Measurements from ENCODE around the gene CDCA3.

CDCA3 gene

GRCh38 chr12:6849427-6849826 is 1.7 kb downstream of the CDCA3 start:
- WGBS, 2 donors (ENCODE audit: extremely low coverage in 2 of 2, insufficient read length in 2 of 2, insufficient replicate concordance in 1 of 2) = no CpG with 5 or more reads among the region's 2 CpGs
- Histone ChIP-seq H3K27me3 (ENCODE audit: control insufficient read depth in 3 of 3, insufficient read depth in 3 of 3, low read depth in 1 of 3, low read length in 3 of 3) (no peaks in the 10 kb centered on the region), H3K4me3 (ENCODE audit: low read length in 2 of 2) (no peak overlapping the region), H3K9me3 (replicated peaks in 1 of 2; ENCODE audit: control insufficient read depth in 2 of 2, insufficient read depth in 1 of 2, low read depth in 1 of 2, low read length in 2 of 2) (no peaks in the 10 kb centered on the region), H3K4me1 (ENCODE audit: control insufficient read depth in 2 of 2, insufficient read depth in 1 of 2, low read depth in 1 of 2, low read length in 2 of 2) (peaks cover 10 to 17% of the 10 kb centered on the region in 2 donors), H3K4ac (ENCODE audit: low read length) (no peak overlapping the region), H3K4me2 (ENCODE audit: insufficient read depth, low read length, poor library complexity, severe bottlenecking) (no peak overlapping the region), H3K9ac (ENCODE audit: low read depth, low read length, poor library complexity) (no peak overlapping the region), H4K8ac (ENCODE audit: low read depth, low read length) (no peak overlapping the region), H2BK5ac (ENCODE audit: low read length) (no peak overlapping the region), H3K18ac (ENCODE audit: low read length) (no peak overlapping the region), H3K27ac (replicated peaks; ENCODE audit: low read length) (no peak overlapping the region), H3K36me3 (replicated peaks in 1 of 2; ENCODE audit: control insufficient read depth in 2 of 2, insufficient read depth in 2 of 2, low read length in 2 of 2) (peaks cover 42 to 75% of the 10 kb centered on the region in 2 donors), H2BK15ac (ENCODE audit: low read length) (no peak overlapping the region), H2BK12ac (ENCODE audit: low read length) (no peak overlapping the region), H3K79me1 (ENCODE audit: low read depth, low read length) (peaks cover 6% of the 10 kb centered on the region), H2AK5ac (ENCODE audit: low read depth, low read length) (no peak overlapping the region), H3K14ac (ENCODE audit: low read length) (no peak overlapping the region), H4K91ac (ENCODE audit: low read depth, low read length, poor library complexity) (no peak overlapping the region), H2BK120ac (ENCODE audit: low read depth, low read length) (no peak overlapping the region), H3K23ac (ENCODE audit: low read depth, low read length, poor library complexity) (no peak overlapping the region), H2AFZ (ENCODE audit: low read length) (no peak overlapping the region)
- DNase-seq (ENCODE audit: low spot score) = no peak

- Histone ChIP-seq H3K9ac (ENCODE audit: low read depth, low read length, poor library complexity) (no peak overlapping the region), H3K23ac (ENCODE audit: low read depth, low read length, poor library complexity) (no peak overlapping the region), H4K91ac (ENCODE audit: low read depth, low read length, poor library complexity) (no peak overlapping the region), H3K4me1 (ENCODE audit: control insufficient read depth in 2 of 2, insufficient read depth in 1 of 2, low read depth in 1 of 2, low read length in 2 of 2) (peaks cover 5 to 11% of the 10 kb centered on the region in 2 donors), H3K4me3 (ENCODE audit: low read length in 2 of 2) (no peak overlapping the region), H2BK15ac (ENCODE audit: low read length) (no peak overlapping the region), H3K4ac (ENCODE audit: low read length) (no peak overlapping the region), H2BK5ac (ENCODE audit: low read length) (no peak overlapping the region), H4K8ac (ENCODE audit: low read depth, low read length) (no peak overlapping the region), H2BK12ac (ENCODE audit: low read length) (no peak overlapping the region), H3K79me1 (ENCODE audit: low read depth, low read length) (peaks cover 7% of the 10 kb centered on the region), H3K27ac (replicated peaks; ENCODE audit: low read length) (no peak overlapping the region), H3K9me3 (replicated peaks in 1 of 2; ENCODE audit: control insufficient read depth in 2 of 2, insufficient read depth in 1 of 2, low read depth in 1 of 2, low read length in 2 of 2) (no peaks in the 10 kb centered on the region), H2BK120ac (ENCODE audit: low read depth, low read length) (no peak overlapping the region), H2AFZ (ENCODE audit: low read length) (no peak overlapping the region), H3K18ac (ENCODE audit: low read length) (no peak overlapping the region), H2AK5ac (ENCODE audit: low read depth, low read length) (no peak overlapping the region), H3K4me2 (ENCODE audit: insufficient read depth, low read length, poor library complexity, severe bottlenecking) (no peak overlapping the region), H3K27me3 (ENCODE audit: control insufficient read depth in 3 of 3, insufficient read depth in 3 of 3, low read depth in 1 of 3, low read length in 3 of 3) (no peaks in the 10 kb centered on the region), H3K36me3 (replicated peaks in 1 of 2; ENCODE audit: control insufficient read depth in 2 of 2, insufficient read depth in 2 of 2, low read length in 2 of 2) (peaks cover 56 to 80% of the 10 kb centered on the region in 2 donors), H3K14ac (ENCODE audit: low read length) (no peak overlapping the region)
- no peak for DNase-seq (ENCODE audit: low spot score)
- WGBS, 2 donors (ENCODE audit: extremely low coverage in 2 of 2, insufficient read length in 2 of 2, insufficient replicate concordance in 1 of 2) = no CpG with 5 or more reads among the region's 2 CpGs
Observed at GRCh38 chr12:6847676-6848075, 3.4 kb downstream of the CDCA3 start.

DNA sequence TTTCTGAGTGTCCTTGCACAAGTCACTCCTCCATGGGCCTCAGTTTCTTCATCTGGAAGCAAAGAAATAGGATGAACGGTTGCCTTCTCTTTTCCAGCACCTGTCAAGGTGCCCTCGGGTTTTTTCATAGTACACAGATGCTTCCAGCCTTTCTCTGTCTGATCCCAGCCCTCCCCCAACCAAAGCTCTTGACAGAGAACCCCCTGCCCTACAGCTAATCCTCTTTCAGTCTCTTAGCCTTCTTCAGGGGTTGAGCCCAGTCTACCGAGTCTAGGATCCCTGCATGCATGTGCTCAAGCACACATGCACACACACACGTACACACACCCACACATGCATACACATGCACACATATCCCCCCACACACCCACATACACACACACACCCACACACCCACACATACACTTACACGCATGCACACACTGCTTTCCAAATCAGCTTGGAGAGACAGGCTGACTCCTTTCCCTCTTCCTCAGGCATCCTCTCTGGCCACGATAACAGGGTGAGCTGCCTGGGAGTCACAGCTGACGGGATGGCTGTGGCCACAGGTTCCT is 4.7 kb downstream of the CDCA3 start:
- H4K8ac ChIP-seq (ENCODE audit: low read depth, low read length) = peak overlapping the region; percentile 7
- H3K4me3 ChIP-seq (ENCODE audit: low read length in 2 of 2) = peak overlapping the region in 1 of 2 donors; percentile 31
- peaks cover 7% of the 10 kb centered on the region for H3K79me1 ChIP-seq (ENCODE audit: low read depth, low read length)
- H3K23ac ChIP-seq (ENCODE audit: low read depth, low read length, poor library complexity) = no peak overlapping the region
- peaks cover 60 to 93% of the 10 kb centered on the region in 2 donors for H3K36me3 ChIP-seq (replicated peaks in 1 of 2; ENCODE audit: control insufficient read depth in 2 of 2, insufficient read depth in 2 of 2, low read length in 2 of 2)
- H2AK5ac ChIP-seq (ENCODE audit: low read depth, low read length) = no peak overlapping the region
- no peak overlapping the region for H2BK12ac ChIP-seq (ENCODE audit: low read length)
- no peak overlapping the region for H2BK120ac ChIP-seq (ENCODE audit: low read depth, low read length)
- H3K4me1 ChIP-seq (ENCODE audit: control insufficient read depth in 2 of 2, insufficient read depth in 1 of 2, low read depth in 1 of 2, low read length in 2 of 2) = peaks cover 5 to 11% of the 10 kb centered on the region in 2 donors
- H3K27ac ChIP-seq (replicated peaks; ENCODE audit: low read length) = no peak overlapping the region
- no peak overlapping the region for H3K4me2 ChIP-seq (ENCODE audit: insufficient read depth, low read length, poor library complexity, severe bottlenecking)
- no peak overlapping the region for H3K18ac ChIP-seq (ENCODE audit: low read length)
- no peaks in the 10 kb centered on the region for H3K27me3 ChIP-seq (ENCODE audit: control insufficient read depth in 3 of 3, insufficient read depth in 3 of 3, low read depth in 1 of 3, low read length in 3 of 3)
- no peak overlapping the region for H4K91ac ChIP-seq (ENCODE audit: low read depth, low read length, poor library complexity)
- no peak overlapping the region for H3K4ac ChIP-seq (ENCODE audit: low read length)
- no peak overlapping the region for H2BK15ac ChIP-seq (ENCODE audit: low read length)
- DNase-seq (ENCODE audit: low spot score) = no peak
- WGBS, 2 donors (ENCODE audit: extremely low coverage in 2 of 2, insufficient read length in 2 of 2, insufficient replicate concordance in 1 of 2) = no CpG with 5 or more reads among the region's 7 CpGs
- no peak overlapping the region for H2AFZ ChIP-seq (ENCODE audit: low read length)
- H3K9me3 ChIP-seq (replicated peaks in 1 of 2; ENCODE audit: control insufficient read depth in 2 of 2, insufficient read depth in 1 of 2, low read depth in 1 of 2, low read length in 2 of 2) = no peaks in the 10 kb centered on the region
- H3K14ac ChIP-seq (ENCODE audit: low read length) = no peak overlapping the region
- H3K9ac ChIP-seq (ENCODE audit: low read depth, low read length, poor library complexity) = no peak overlapping the region
- H2BK5ac ChIP-seq (ENCODE audit: low read length) = no peak overlapping the region

DNA sequence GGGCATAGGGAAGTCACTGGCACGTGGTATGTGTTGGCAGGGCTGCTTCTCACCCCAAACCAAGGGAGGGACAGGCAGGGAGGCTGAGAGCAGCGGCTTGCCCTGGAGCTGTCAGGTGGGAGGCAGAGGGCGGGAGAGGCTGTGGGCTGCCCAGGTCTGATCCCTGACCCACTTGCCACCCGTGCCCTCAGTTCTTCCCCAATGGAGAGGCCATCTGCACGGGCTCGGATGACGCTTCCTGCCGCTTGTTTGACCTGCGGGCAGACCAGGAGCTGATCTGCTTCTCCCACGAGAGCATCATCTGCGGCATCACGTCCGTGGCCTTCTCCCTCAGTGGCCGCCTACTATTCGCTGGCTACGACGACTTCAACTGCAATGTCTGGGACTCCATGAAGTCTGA is 5.7 kb downstream of the CDCA3 start:
- WGBS, 2 donors (ENCODE audit: extremely low coverage in 2 of 2, insufficient read length in 2 of 2, insufficient replicate concordance in 1 of 2) = no CpG with 5 or more reads among the region's 17 CpGs
- peaks cover 3 to 6% of the 10 kb centered on the region in 2 donors for H3K4me1 ChIP-seq (ENCODE audit: control insufficient read depth in 2 of 2, insufficient read depth in 1 of 2, low read depth in 1 of 2, low read length in 2 of 2)
- no peak overlapping the region for H3K4me2 ChIP-seq (ENCODE audit: insufficient read depth, low read length, poor library complexity, severe bottlenecking)
- no peak overlapping the region for H2BK12ac ChIP-seq (ENCODE audit: low read length)
- H3K9ac ChIP-seq (ENCODE audit: low read depth, low read length, poor library complexity) = no peak overlapping the region
- H2BK120ac ChIP-seq (ENCODE audit: low read depth, low read length) = no peak overlapping the region
- no peak overlapping the region for H2AFZ ChIP-seq (ENCODE audit: low read length)
- H3K79me1 ChIP-seq (ENCODE audit: low read depth, low read length) = peaks cover 3% of the 10 kb centered on the region
- no peak overlapping the region for H3K4ac ChIP-seq (ENCODE audit: low read length)
- H3K27ac ChIP-seq (replicated peaks; ENCODE audit: low read length) = no peak overlapping the region
- H2BK5ac ChIP-seq (ENCODE audit: low read length) = no peak overlapping the region
- H2AK5ac ChIP-seq (ENCODE audit: low read depth, low read length) = no peak overlapping the region
- no peak for DNase-seq (ENCODE audit: low spot score)
- no peak overlapping the region for H3K4me3 ChIP-seq (ENCODE audit: low read length in 2 of 2)
- no peak overlapping the region for H3K18ac ChIP-seq (ENCODE audit: low read length)
- H3K36me3 ChIP-seq (replicated peaks in 1 of 2; ENCODE audit: control insufficient read depth in 2 of 2, insufficient read depth in 2 of 2, low read length in 2 of 2) = peaks cover 60 to 95% of the 10 kb centered on the region in 2 donors
- no peak overlapping the region for H2BK15ac ChIP-seq (ENCODE audit: low read length)
- H4K91ac ChIP-seq (ENCODE audit: low read depth, low read length, poor library complexity) = no peak overlapping the region
- H3K14ac ChIP-seq (ENCODE audit: low read length) = no peak overlapping the region
- no peak overlapping the region for H3K23ac ChIP-seq (ENCODE audit: low read depth, low read length, poor library complexity)
- H3K9me3 ChIP-seq (replicated peaks in 1 of 2; ENCODE audit: control insufficient read depth in 2 of 2, insufficient read depth in 1 of 2, low read depth in 1 of 2, low read length in 2 of 2) = no peaks in the 10 kb centered on the region
- H3K27me3 ChIP-seq (ENCODE audit: control insufficient read depth in 3 of 3, insufficient read depth in 3 of 3, low read depth in 1 of 3, low read length in 3 of 3) = no peaks in the 10 kb centered on the region
- peak overlapping the region; percentile 29 for H4K8ac ChIP-seq (ENCODE audit: low read depth, low read length)

All from neuronal stem cell (in vitro differentiated cells).